GM12892 (cell line): ENCODE data around the gene SNRPB2.

Source experiments
- POLR2A ChIP-seq: IDR thresholded peaks from 2 replicates; pipeline ENCODE4 v1.6.1; 2011; ENCODE audit warnings: low read depth, low read length, control low read depth
- POLR2AphosphoS5 ChIP-seq: IDR thresholded peaks from 2 replicates; pipeline ENCODE4 v1.6.1; 2011; ENCODE audit warnings: low read depth, low read length, control low read depth

DNA sequence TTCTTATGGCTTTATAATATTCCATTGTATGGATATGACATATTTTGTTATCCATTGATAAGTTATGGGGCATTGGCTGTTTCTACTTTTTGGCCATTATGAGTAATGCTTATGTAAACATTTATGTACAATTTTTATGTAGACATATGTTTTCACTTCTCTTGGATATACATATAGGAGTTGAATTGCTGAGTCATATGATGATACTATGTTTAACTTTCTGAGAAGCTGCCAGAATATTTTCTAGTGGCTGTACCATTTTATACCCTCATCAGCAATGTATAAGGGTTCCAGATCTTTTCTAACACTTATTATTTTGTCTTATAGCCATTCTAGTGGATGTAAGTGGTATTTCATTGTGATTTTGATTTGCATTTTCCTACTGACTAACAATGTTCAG is 41.4 kb downstream of the SNRPB2 start:
- TF ChIP-seq POLR2A (no peak), POLR2AphosphoS5 (no peak)
